Endothelial cell of umbilical vein (primary cell): Measurements from ENCODE around the gene CYFIP2. TPM values are rescaled to one million over a fixed set of nuclear protein-coding genes. Genes with fewer than 3 reads are reported as not detected.

Experiments
- BruUV-seq: library from RNA; stranded (reverse); fragments of 400-500 nt; replicated peaks from 2 replicates; lab custom pipeline; 2021; lab: Mats Ljungman, UMichigan
- CTCF ChIA-PET: fragments of 300-600, 350-600 bp; sonication (Branson Sonifier 250); formaldehyde crosslinking; loops from one replicate; lab custom pipeline; 2021; ENCODE audit warnings: antibody characterized with exemption, inconsistent platforms; lab: Charles Lee
- POLR2A ChIA-PET: fragments of 300-600, 350-600 bp; sonication (Branson Sonifier 250); formaldehyde crosslinking; loops from one replicate; lab custom pipeline; 2021; ENCODE audit warnings: antibody characterized with exemption, inconsistent platforms; lab: Charles Lee
- DNase-seq: peaks from one replicate; pipeline ENCODE4 v3.0.0-alpha.2; 2011; ENCODE audit warnings: low read depth, low spot score
- FAIRE-seq: peaks from 2 replicates; lab custom pipeline; 2011; peaks lifted over from hg19 to GRCh38; lab: Jason Lieb, UNC
- H2AFZ ChIP-seq: 2 replicates; pipeline ENCODE4 v1.6.0; 2012; ENCODE audit warnings: low read depth, low read length, control low read depth, inconsistent platforms
- H3K27ac ChIP-seq: 2 replicates; pipeline ENCODE4 v1.5.1; 2011; ENCODE audit warnings: low read depth, mild to moderate bottlenecking, control low read depth, low read length, moderate library complexity; ENCODE audit not compliant: insufficient read depth
- H3K27me3 ChIP-seq, 2 experiments: 2 replicates each; pipeline versions ENCODE4 v1.6.0 to v1.6.1; 2011; ENCODE audit warnings: low read length in 2 of 2, mixed read lengths in 1 of 2; ENCODE audit not compliant: control insufficient read depth in 2 of 2, insufficient read depth in 2 of 2
- H3K36me3 ChIP-seq, 2 experiments: 2 replicates in 1 of 2; 3 replicates in 1 of 2; pipeline ENCODE4 v1.5.1; 2011; ENCODE audit warnings: low read length in 2 of 2, mild to moderate bottlenecking in 1 of 2, moderate library complexity in 1 of 2; ENCODE audit not compliant: control insufficient read depth in 2 of 2, insufficient read depth in 2 of 2; ENCODE audit errors: extremely low read depth in 1 of 2
- H3K4me1 ChIP-seq: 3 replicates; pipeline ENCODE4 v1.5.1; 2011; ENCODE audit warnings: mild to moderate bottlenecking, low read length; ENCODE audit not compliant: control insufficient read depth, insufficient read depth; ENCODE audit errors: extremely low read depth
- H3K4me2 ChIP-seq: 2 replicates; pipeline ENCODE4 v1.6.1; 2011; ENCODE audit warnings: low read length, control low read depth, mixed read lengths; ENCODE audit not compliant: insufficient read depth
- H3K4me3 ChIP-seq, 3 experiments: fragments of 200-600 bp in 1 of 3; sonication (generic), shearing (Covaris generic) in 1 of 3; replicated peaks in 1 of 3; 2 replicates each; pipeline ENCODE4 v1.5.1; 2011 to 2016; ENCODE audit warnings: control low read depth in 3 of 3, low read length in 3 of 3, mild to moderate bottlenecking in 2 of 3, inconsistent platforms in 1 of 3, low read depth in 1 of 3, moderate library complexity in 1 of 3; ENCODE audit not compliant: insufficient read depth in 1 of 3
- H3K79me2 ChIP-seq: 2 replicates; pipeline ENCODE4 v1.6.0; 2012; ENCODE audit warnings: low read length, inconsistent platforms; ENCODE audit not compliant: control insufficient read depth, insufficient read depth
- H3K9ac ChIP-seq: replicated peaks from 2 replicates; pipeline ENCODE3; 2011; ENCODE audit warnings: low read length, control low read depth; ENCODE audit not compliant: insufficient read depth; ENCODE audit errors: extremely low read depth
- H3K9me1 ChIP-seq: replicated peaks from 3 replicates; pipeline ENCODE4 v1.6.0; 2011; ENCODE audit warnings: mild to moderate bottlenecking, low read length; ENCODE audit not compliant: control insufficient read depth, insufficient read depth; ENCODE audit errors: extremely low read depth
- H3K9me3 ChIP-seq: replicated peaks from 2 replicates; pipeline ENCODE4 v1.5.1; 2012; ENCODE audit warnings: low read length, inconsistent platforms; ENCODE audit not compliant: control insufficient read depth, insufficient read depth
- H4K20me1 ChIP-seq: replicated peaks from 2 replicates; pipeline ENCODE3; 2011; ENCODE audit warnings: mild to moderate bottlenecking, low read length; ENCODE audit not compliant: control insufficient read depth, insufficient read depth; ENCODE audit errors: extremely low read depth
- CTCF ChIP-seq, 2 donors: IDR thresholded peaks; 1 replicate in 1 of 2; 2 replicates in 1 of 2; pipeline ENCODE4 v1.5.1; 2011; ENCODE audit warnings: low read length in 2 of 2, mild to moderate bottlenecking in 2 of 2, moderate library complexity in 2 of 2, control low read depth in 1 of 2, inconsistent platforms in 1 of 2, low read depth in 1 of 2; ENCODE audit not compliant: insufficient read depth in 1 of 2; ENCODE audit errors: extremely low read depth in 1 of 2
- EZH2 ChIP-seq: IDR thresholded peaks from 2 replicates; pipeline ENCODE4 v1.6.1; 2012; ENCODE audit warnings: borderline replicate concordance, low read depth, mild to moderate bottlenecking, moderate library complexity, low read length, inconsistent platforms; ENCODE audit not compliant: severe bottlenecking
- FOS ChIP-seq: IDR thresholded peaks from 2 replicates; pipeline ENCODE4 v1.6.1; 2011; ENCODE audit warnings: mild to moderate bottlenecking, low read length, moderate library complexity, borderline replicate concordance; ENCODE audit not compliant: insufficient read depth
- GATA2 ChIP-seq: IDR thresholded peaks from 2 replicates; pipeline ENCODE4 v1.7.0; 2011; ENCODE audit warnings: low read depth, mild to moderate bottlenecking, moderate library complexity, mixed read lengths, low read length; ENCODE audit not compliant: insufficient read length, insufficient read depth
- JUN ChIP-seq: IDR thresholded peaks from 2 replicates; pipeline ENCODE4 v1.6.1; 2011; ENCODE audit warnings: borderline replicate concordance, low read depth; ENCODE audit not compliant: insufficient read length, insufficient read depth
- MAX ChIP-seq: IDR thresholded peaks from 2 replicates; pipeline ENCODE4 v1.6.1; 2011; ENCODE audit not compliant: insufficient read depth, insufficient read length
- MYC ChIP-seq: IDR thresholded peaks from one replicate; pipeline ENCODE4 v1.6.1; 2011; ENCODE audit warnings: mild to moderate bottlenecking, low read depth, low read length
- POLR2A ChIP-seq: IDR thresholded peaks from 2 replicates; pipeline ENCODE4 v1.6.1; 2012; ENCODE audit warnings: low read depth, mild to moderate bottlenecking, control low read depth, low read length
- POLR2AphosphoS5 ChIP-seq: IDR thresholded peaks from 2 replicates; pipeline ENCODE4 v1.6.1; 2012; ENCODE audit warnings: low read depth, mild to moderate bottlenecking, control low read depth, low read length, moderate library complexity; ENCODE audit not compliant: insufficient read depth
- dilution Hi-C: fragments of 300-500 bp; cut with MboI; formaldehyde crosslinking; loops from one replicate; pipeline ENCODE4 v1.15.0; 2019; ENCODE audit warnings: low sequenced_read_pairs; ENCODE audit not compliant: extremely low pct_ligation_motif_present
- intact Hi-C: fragments of 100-400 bp; cut with micrococcal nuclease; formaldehyde crosslinking; loops from one replicate; pipeline ENCODE4 v1.10.0; 2022
- polyA plus RNA-seq, 4 experiments: library from polyadenylated mRNA; depleted of rRNA in 3 of 4; stranded (reverse) in 3 of 4; unstranded in 1 of 4; fragments of >200 nt; gene quantifications; 2 replicates each; pipeline versions ENCODE4 v1.2.1 to v1.2.3, GENCODE V29; 2011 to 2012; ENCODE audit warnings: missing spikeins in 1 of 4
- total RNA-seq: library from RNA; stranded (reverse); gene quantifications from 2 replicates; pipeline ENCODE4 v1.2.3, GENCODE V29; 2021

Gene CYFIP2
- total and polyA plus RNA-seq, 2 donors (not counting 3 experiments of a cell fraction or from before 2014, with no cell fraction given) = 9.2 to 22.4 TPM

- H3K9me1 ChIP-seq = no peaks in the 10 kb centered on the region
- no TSS peak for BruUV-seq
- no peaks in the 10 kb centered on the region for H3K27me3 ChIP-seq
- H3K36me3 ChIP-seq = no peaks in the 10 kb centered on the region
- dilution Hi-C loops = no loop called here
- DNase-seq = no peak
- POLR2A ChIA-PET = no interaction called here
- H4K20me1 ChIP-seq = no peaks in the 10 kb centered on the region
- peak overlapping the region; percentile 32 for H3K9ac ChIP-seq
- no peak for FAIRE-seq
- peak overlapping the region; percentile 88 for H3K27ac ChIP-seq
- no peak overlapping the region for H2AFZ ChIP-seq
- H3K4me3 ChIP-seq = no peak overlapping the region
- no peaks in the 10 kb centered on the region for H3K79me2 ChIP-seq
- CTCF ChIA-PET = interaction anchor here (0.8 to 1.8 kb wide), 13 partner anchors 15 to 1719 kb away, joined by 3 to 13 read pairs (median 4); partner anchors contain the start of genes LSM11 and THG1L
- intact Hi-C loops = loop anchor here (2.0 kb wide), 1 partner anchor 1004 kb away; no protein-coding TSS in a partner anchor
- H3K4me1 ChIP-seq = peaks cover 65% of the 10 kb centered on the region
- TF ChIP-seq POLR2A = no peak
- no peak for TF ChIP-seq MAX
- no peak for TF ChIP-seq POLR2AphosphoS5
- no peak for TF ChIP-seq JUN
- TF ChIP-seq FOS = no peak
- TF ChIP-seq CTCF (IDR thresholded peaks at IDR 0.05; ENCODE audit: extremely low read depth in 1 of 2, insufficient read depth in 1 of 2, low read depth in 1 of 2, low read length in 2 of 2) = no peak
- TF ChIP-seq EZH2 = no peak
- no peak for TF ChIP-seq GATA2
- no peak for TF ChIP-seq MYC
- peak overlapping the region; percentile 60 for H3K4me2 ChIP-seq
- H3K9me3 ChIP-seq = no peaks in the 10 kb centered on the region
These were observed 121.2 kb downstream of the CYFIP2 start for GRCh38 chr5:157387041-157387563.
